Activated CD4-positive, alpha-beta T cell treated with anti-CD3 and anti-CD28 coated beads for 1 hour (primary cell): ENCODE data around the gene ANKRD22.
"Not testable (repeated sequence)": the region's sequence is repeated elsewhere in the genome, so short reads cannot be mapped to it uniquely, and the experiment has no call there.

ENCODE experiments used
- DNase-seq: peaks from one replicate; pipeline ENCODE4 v3.0.0-alpha.2; 2020

Gene ANKRD22

DNA sequence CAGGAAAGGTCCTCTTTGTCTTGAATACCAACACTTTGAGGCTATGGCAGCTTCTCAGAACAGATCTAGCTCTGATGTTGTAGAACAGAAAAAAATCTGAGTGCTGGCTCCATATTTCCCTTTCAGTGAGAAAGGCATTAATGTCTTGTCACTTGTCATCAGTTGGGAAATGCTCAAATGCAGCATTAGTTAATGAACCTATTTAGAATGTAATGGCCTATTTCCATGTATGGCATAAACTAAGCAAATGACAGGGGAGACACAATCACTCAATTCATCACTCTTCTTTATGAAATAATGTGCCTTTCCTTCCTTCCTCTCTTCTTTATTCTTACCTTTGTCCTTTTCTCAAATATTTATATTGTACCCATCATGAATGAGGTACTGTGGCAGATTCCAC is 23.4 kb upstream of the ANKRD22 start:
- no peak for DNase-seq

DNA sequence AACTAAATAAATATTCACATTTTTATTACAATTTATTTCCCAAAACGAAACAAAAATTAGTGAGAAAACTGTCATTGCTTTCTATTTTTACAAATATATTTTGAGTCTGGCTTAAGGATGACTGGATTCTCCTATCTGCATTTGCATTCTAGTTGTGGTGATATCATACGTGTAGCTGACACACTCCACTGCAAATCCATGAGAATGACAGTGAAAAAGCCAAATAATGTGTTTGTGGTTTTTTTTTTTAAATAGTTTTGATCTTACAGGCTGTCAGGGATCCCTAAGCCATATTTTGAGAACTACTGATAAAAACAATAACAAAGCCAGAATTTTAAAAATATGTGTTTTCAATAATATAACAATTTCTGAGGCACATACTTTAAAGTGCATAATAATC is 22.6 kb upstream of the ANKRD22 start:
- DNase-seq: no peak

DNA sequence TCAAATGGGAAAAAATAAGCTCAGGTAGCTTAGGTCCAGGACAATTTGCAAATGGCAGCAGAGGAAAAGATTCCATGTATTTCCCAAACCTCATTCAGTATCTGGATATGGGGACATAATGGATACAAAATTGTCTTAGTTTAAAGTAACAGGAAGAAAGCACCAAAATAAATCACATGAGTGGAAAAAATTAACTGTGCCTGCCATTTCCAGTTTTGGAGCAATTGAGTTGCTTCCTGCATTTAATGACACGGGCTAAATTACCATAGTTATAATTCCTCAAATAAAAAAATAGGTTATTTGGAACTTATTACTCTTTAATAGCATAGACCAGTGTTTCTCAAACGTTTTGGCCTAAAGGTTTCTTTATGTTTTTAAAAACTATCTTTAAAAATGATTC is 22.1 kb upstream of the ANKRD22 start:
- no peak for DNase-seq

DNA sequence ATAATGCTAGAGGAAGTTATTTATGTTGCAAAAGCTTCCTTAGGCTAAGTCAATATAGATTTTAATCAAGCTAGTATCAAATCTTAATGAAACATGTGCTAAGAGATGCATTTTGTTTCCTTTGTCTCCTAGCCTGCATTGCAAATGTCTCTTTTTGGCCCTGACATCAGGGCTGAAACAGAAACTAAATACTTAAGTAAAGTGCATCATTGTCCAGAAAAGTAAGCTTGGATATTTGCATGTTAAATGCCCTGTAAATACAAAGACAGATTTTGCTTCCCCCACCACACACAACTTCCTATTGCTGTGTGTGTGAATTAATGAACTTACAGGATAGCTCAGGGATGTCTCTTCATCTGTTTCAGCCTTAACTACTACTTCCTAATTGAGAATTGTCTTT is 18.4 kb upstream of the ANKRD22 start:
- DNase-seq: no peak

DNA sequence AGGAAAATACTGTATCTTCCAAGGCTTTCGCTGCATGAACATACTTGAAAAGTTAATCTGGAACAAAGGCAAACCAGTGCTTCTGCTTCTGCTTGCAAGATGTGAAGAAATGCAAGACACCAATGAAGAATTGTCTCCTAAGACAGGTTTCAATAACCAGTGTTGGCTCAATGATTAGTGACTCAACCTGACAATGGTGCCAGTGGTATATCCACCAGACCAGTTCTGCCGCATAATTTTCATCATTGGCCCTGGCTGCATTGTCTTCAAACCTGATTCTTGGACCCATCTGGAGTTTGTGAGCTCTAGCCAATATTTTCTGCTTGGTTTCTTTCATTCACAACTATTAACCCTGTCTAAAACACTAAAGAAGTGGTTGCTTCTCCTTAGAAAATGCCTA is 14.8 kb upstream of the ANKRD22 start:
- DNase-seq: no peak

DNA sequence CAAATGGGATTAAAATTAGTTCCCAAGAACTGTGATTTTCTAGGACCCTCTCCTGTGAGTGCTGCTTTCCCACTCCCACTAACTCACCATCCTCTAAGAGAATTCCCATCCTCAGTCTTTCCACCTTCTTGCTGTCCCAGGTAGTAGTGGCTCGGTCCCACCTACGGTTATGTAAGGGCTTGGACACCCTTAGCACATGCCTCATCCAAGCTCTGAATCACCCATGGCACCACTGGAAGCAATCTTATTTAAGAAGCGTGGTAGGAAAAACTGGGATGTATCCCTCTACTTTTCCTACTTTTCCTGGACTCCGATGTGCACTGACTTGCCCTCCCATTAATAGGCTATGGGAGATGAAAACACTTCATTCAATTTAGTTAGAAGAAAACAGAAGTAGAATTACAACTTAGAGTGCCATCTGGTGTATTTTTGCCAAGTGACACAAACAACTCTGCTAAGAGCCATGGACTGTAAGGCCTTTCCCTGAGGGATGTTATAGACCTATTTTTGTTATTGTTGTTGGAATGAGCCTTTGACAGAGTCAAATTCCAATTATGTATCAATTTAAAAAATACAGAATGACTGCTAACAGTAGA is 13.7 kb upstream of the ANKRD22 start:
- no peak for DNase-seq

DNA sequence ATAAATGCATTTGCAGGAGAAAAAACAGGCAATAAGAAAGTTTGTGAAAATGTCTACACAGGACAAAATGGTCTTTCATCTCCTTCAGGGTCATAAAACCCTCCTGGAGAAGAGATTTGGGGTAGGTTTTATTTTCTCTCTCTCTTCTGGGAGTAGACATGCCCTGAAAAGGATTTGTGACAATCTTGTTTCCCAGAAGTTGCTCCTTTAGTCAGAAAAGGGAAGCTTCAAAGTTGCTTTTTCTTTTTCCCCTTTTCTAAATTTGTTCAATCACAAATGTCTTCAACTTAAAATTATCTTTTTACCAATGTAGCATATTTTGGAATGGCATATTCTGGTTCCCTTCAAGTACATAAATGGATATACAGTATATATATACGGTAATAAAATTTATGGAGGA is 9.4 kb upstream of the ANKRD22 start:
- DNase-seq: no peak

DNA sequence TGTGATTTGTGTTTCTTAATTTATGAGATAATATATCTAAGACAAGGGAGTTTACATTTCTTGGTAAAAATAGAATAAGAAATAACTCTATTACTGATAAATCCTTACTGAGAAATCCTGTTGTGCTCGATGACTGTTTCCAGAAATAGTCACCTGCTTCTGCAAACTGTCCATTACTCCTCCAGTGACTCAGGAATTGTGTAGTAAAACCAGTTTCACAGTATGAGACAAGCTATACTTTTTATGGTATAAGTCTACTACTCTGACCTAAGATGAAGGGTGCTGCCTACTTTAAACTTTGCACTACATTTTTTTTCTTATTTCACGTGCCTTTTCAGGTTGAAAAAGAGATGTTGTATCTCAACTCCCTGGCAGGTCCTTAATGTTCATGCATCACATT is 6.8 kb upstream of the ANKRD22 start:
- no peak for DNase-seq

DNA sequence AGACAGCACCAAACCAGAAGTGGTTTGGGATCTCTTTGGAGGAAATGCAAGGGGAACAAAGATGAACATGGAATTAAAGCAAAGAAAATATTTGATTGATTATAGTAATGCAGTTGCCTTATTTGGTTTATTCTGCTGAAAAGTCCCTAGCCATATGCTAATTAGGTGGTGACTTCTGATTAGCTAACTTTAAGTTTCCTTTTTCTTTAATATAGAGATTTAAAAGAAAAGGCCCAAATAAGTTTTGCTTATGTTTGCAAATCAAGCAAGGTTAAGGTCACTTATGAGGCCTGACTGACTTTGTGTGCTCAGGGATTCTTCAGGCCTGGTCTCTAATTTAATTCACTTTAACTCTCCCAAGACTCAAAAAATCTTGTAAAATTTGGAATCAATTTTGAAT is 6.2 kb upstream of the ANKRD22 start:
- DNase-seq: no peak

DNA sequence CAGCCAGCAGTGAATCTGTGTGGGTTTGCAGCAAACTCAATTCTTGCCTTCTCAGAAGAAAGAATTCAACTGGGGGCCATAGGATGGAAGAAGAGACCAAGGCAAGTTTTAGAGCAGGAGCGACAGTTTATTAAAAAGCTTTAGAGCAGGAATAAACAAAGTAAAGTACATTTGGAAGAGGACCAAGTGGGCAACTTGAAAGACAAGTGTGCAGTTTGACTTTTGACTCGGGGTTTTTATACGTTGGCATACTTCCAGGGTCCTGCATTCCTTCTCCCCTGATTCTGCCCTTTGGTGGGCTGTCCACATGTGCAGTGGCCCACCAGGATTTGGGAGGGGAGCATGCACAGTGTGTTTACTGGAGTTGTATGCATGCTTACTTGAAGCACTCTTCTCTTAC is 3.0 kb upstream of the ANKRD22 start:
- no peak for DNase-seq

DNA sequence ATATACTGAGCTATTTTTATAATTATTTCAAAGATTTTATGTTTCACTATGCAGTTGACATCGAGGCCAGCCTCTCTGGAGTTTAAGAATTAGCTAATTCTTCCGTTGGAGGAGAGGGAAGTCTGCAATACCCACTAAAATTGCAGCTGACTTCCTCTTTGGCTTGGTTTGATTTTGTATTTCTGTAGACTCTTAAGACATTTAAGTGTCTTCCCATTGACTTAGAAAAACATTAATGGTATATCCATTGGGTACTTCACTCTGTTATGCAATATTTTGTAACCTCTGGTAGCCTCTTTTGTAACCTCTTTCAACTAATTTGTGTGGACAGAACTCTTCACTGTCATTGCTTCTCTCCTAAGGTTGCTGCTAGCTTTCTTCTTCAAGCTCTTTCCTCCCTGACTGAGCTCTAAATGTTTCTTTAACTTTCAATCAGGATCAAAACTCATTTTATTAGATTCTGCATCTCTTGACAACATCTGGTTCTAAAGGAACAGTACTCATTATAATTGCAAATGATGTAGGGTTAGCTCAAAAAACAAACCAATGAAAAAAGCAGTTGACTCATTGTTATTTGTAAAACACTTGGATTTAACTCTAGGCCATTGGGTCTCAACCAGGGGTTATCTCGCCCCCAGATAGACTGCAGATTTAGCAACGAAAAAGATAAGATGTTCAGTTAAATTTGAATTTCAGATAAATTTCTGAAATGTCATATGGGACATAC is 1.7 kb upstream of the ANKRD22 start:
- no peak for DNase-seq

DNA sequence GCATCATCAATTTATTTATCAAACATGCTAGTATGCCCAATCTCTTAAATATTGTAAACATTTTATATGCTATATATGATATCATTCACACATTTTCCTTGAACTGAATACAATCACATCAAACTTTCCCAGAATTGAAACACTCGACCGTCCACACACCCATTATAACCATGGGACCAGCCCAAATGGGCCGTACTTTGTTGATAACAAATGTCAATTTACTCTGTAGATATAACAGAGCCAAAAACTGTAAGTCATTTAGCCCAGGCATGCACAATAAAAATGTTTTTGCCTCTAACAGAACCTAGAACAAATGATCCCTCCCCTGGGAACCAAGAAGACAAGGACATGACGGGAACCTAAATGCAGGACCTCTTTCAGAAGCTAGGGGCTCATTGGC is 683 bp upstream of the ANKRD22 start:
- DNase-seq: no peak

DNA sequence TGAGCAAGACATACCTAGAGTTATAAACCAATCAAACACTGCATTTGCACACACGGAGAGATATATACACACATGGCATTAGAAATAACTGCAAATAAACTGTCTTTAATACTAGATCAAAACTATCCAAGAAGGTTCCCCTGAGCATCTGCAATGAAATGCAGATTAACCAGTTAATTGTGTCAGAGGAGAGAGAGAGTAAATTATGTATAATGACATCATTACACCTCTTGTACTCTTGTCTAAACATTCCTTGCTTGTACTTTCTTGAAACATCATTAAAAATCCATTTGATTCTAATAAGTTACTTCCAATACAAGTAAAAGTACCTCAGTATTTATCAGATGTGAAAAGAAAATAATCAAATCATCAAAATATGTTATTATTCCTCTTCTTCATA is 932 bp downstream of the ANKRD22 start:
- DNase-seq: no peak

DNA sequence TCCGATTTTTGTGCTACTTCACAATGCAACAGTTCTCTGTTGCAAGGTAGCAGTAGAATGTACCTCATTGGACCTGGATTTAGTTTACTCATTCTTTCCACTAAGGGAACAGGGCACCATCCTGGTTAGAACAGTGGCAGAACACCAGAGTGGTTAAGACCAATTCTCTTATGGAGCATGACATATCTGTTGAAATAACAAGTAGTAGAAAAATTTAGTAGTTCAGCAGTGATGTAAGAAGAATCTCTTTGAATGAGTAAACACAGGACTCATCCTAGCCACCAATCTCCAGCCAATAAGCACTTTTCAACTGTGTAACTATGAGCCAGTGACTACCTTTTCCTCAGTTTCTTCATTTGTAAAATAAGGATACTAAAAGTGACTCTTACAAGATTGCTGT is 2.4 kb downstream of the ANKRD22 start:
- DNase-seq: no peak

DNA sequence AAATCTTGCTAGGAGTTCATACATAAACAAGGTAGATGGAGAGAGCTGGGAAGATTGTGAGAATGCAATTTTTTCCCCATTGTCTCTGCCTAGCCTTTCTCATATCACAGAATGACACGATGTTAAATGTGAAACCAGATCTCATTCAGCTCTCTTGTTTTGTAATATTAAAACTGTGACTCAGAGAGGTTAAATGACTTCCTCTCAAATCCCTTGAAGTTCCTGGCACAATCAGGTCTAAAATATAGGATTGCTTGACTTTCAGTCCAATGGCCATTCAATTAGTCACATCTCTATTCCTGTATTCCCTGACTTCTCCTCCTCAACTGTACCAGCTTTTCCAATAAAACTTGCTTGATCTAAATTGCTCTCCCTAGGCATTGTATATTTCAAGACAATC is 3.1 kb downstream of the ANKRD22 start:
- DNase-seq: no peak

DNA sequence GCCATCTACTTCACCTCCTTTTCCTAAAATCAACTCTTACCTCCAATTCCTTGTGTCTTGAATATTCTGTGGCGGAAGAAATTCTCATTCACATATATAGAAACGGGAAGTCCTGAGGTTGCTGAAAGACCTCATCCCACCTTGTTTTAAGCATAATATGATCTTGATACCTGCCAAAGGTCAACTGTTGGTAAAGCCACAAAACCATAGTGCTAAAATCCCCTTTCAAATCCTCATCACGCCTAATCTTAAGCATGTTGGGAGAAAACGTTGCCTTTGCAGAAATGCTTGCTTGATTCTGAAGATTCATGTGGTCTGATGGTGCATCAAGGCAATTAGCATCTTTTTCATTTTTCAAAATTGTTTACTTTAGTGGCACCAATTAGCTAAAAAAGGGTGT is 8.5 kb downstream of the ANKRD22 start:
- no peak for DNase-seq

DNA sequence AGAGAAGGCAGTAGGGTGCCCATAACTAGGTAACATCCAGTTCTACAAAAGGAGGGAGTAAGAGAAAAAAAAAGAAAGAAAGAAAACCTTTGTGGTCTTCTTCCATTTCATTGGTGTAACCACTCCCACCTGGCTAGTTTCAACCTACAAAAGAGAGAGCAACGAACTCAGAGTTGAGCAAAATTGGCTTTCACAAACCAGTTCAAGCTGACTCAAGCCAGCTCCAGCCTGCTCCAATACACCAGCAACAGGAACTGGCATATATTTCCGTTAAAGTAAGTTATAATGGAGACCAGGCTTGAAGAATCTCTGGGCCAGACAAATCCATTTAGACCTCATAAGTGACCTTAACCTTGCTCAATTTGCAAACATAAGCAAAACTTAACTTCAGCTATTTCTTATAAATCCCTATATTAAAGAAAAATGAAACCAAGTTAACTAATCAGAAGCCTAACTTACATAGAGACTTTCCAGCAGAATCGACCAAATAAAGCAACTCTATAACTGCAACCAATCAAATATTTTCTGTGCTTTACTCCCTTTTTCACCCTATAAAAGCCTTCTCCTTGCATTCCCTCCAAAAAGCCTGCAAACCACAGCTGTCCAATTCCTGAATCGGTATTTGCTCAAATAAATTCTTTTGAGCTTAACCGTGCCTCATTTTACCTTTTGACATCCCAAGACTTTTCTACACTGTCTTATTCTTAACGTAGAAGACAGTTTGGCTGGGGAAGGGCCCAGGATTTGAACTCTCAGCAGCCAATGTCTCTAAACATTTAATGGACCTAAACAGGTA is 10.1 kb downstream of the ANKRD22 start:
- no peak for DNase-seq

DNA sequence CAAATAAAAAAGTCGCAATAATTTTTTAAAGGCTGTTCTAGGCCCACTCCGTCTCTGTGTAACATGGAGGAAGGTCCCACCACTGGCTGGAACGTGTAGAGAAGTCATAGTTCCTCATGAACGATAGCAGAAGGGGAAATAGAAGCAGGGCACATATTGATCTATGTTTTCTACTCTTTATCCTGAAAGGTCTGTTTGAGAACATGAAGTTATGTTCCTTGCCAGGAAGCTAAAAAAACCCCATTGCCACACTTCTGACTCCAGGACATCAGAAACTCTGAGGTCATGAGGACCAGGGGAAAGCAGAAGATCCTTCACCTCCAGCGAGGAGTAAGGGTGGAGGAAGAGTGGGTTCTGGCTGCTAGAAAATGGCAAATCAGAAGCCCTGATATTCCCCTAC is 10.8 kb downstream of the ANKRD22 start:
- no peak for DNase-seq

DNA sequence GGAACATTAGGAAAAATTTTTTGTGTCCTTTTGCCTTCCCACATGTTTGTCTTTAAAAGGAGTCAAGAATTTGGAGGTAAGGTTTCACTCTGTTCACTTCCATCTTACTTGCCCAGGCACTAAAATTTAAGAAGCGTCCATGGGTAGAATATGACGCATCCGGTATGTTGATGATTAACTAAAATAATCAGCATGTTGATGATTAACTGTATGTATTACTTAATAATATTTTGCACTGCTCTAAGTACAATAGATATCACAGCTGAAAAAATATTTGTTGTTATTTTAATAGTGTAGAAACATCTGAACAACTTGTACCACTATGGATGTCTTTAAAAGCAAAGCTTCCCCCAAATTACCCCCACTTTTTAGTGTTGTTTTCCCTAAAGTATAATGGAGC is 11.5 kb downstream of the ANKRD22 start:
- no peak for DNase-seq

DNA sequence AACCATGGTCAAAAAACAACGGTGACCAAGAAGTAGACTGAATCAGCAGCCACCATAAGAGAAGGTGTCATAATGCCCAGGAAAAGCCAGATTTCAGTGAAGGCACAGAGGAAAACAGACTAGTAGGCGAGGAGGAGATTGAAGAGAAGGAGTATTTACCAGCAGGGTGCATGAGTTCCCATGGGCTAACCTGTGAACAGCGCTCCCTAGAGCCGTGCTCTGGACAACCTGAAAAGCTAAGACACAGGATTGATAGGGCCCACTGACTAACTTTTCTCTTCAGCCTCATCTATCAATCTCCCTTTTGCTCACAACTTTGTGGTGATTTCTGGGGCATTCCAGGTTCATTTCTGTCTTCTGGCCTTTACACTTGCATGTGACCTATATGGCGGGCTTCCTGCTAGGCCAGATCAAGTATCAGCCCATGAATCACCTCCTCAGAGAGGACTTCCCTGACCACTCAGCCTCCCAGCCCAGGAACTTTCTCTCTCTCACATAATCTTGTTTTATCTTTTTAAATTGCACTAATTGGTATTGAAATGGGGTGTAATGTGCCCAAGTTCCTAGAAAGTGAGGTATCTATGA is 12.8 kb downstream of the ANKRD22 start:
- no peak for DNase-seq

DNA sequence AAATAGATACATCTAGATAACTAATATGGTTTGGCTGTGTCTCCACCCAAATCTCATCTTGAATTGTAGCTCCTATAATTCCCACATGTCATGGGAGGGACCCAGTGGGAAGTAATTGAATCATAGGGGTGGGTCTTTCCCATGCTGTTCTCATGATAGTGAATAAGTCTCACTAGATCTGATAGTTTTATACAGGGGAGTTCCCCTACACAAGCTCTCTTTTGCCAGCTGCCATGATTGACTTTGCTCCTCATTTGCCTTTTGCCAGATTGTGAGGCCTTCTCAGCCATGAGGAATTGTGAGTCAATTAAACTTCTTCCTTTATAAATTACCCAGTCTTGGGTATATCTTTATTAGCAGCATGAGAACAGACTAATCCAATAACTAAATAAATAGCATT is 14.0 kb downstream of the ANKRD22 start:
- not testable (repeated sequence) for DNase-seq

DNA sequence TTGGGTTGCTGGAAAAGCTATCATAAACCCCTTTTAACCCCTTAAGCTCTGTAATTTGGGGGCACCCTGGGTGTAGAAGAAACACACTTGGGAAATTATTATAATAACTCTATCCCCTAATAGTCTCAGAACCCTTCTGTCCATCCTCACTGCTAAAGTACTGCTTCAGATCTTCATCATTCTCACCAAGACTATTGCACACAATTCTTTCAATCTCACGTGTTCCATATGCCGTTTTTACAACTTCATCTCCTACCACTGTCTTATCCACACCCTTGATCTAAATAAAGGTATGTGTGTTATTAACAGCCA is 15.8 kb downstream of the ANKRD22 start:
- no peak for DNase-seq

DNA sequence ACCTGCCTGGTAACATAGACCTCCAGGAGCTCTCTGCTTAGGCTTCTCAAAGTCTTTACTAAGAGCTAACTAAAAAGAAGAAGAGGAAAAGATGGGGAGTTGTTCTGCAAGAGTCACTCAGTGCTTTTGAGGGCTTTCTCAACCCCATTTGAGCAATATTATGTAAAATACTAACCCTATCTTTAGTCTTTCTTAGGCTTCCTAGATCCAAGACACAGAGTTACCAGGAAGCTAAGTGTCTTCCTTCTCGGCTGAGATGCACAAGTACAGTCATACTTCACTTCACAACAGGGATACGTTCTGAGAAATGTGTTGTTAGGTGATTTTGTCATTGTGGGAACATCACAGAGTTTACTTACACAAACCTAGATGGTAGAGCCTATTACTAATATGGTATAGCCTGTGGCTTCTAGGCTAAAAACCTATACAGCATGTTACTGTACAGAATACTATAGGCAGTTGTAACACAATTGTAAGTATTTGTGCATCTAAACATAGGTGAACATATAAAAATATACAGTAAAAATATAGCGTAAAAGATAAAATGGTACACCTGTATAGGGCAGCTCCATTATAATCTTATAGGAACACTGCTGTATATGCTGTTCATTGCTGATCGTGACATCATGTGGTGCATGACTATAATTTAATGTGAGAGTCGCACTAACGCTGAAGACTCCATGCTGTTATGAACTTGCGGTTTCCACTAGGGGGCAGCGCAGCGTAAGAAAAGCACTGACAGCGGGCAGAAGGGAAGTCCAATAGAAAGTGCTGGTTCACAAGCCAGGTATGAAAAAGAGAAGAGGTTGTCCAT is 16.3 kb downstream of the ANKRD22 start:
- DNase-seq: peak; percentile 73
